Immature natural killer cell (primary cell): Measurements from ENCODE around the gene WNT2. TPM values are rescaled to one million over a fixed set of nuclear protein-coding genes. Genes with fewer than 3 reads are reported as not detected.

Source experiments
- DNase-seq, 3 donors: peaks; one replicate each; pipeline ENCODE4 v3.0.0; 2022; ENCODE audit warnings: mixed read lengths in 1 of 3
- H3K27ac Mint-ChIP-seq, 6 donors: one replicate each; pipeline ENCODE4 v1.8.0; 2020; ENCODE audit warnings: mixed read lengths in 6 of 6, mild to moderate bottlenecking in 5 of 6, inconsistent platforms in 4 of 6, moderate library complexity in 3 of 6
- H3K27me3 Mint-ChIP-seq, 3 donors: one replicate each; pipeline ENCODE4 v1.8.0; 2020 to 2021; ENCODE audit warnings: low read depth in 3 of 3, mild to moderate bottlenecking in 3 of 3, mixed read lengths in 3 of 3, moderate library complexity in 3 of 3, inconsistent platforms in 1 of 3
- H3K36me3 Mint-ChIP-seq, 3 donors: one replicate each; pipeline ENCODE4 v1.8.0; 2020; ENCODE audit warnings: mixed read lengths in 3 of 3, inconsistent platforms in 2 of 3, mild to moderate bottlenecking in 2 of 3
- H3K4me1 Mint-ChIP-seq, 2 donors: one replicate each; pipeline ENCODE4 v1.8.0; 2020; ENCODE audit warnings: inconsistent platforms in 2 of 2, mild to moderate bottlenecking in 2 of 2, mixed read lengths in 2 of 2, moderate library complexity in 1 of 2
- H3K4me3 Mint-ChIP-seq, 5 donors: one replicate each; pipeline ENCODE4 v1.8.0; 2020; ENCODE audit warnings: mild to moderate bottlenecking in 5 of 5, mixed read lengths in 5 of 5, inconsistent platforms in 3 of 5, moderate library complexity in 3 of 5
- H3K9me3 Mint-ChIP-seq, 6 donors: one replicate each; pipeline ENCODE4 v1.8.0; 2020; ENCODE audit warnings: mild to moderate bottlenecking in 6 of 6, mixed read lengths in 6 of 6, inconsistent platforms in 4 of 6, moderate library complexity in 3 of 6
- polyA plus RNA-seq, 3 donors: library from polyadenylated mRNA; unstranded; fragments of 300-500 nt; fragmentation: Illumina TruSeq; gene quantifications; one replicate each; pipeline ENCODE4 v1.2.3, GENCODE V29; 2021

WNT2 gene
- polyA plus RNA-seq, 3 donors from 2014 or later, result not detected

DNA sequence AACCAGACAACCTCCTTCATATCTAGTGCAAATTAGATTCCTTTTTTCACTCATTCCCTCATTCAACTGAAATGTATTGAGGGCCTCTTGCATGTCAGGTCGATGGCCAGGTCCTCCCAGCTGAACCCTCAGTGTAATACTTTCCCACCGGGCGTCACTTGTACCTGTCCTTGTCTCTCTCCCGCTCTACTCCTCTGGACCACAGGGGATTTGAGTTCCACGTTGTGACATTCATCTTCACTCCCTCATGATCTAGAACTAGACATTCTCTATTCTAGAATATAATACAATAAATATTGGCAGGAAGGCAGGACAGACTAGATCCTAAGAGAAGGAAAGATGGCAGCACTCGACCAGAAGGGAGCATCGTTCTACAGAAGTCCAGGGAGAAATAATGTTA, 83.9 kb downstream of the WNT2 start:
- no peaks in the 10 kb centered on the region for H3K4me1 Mint-ChIP-seq
- H3K27me3 Mint-ChIP-seq, result peaks cover 4 to 19% (median 5%) of the 10 kb centered on the region in 3 donors
- DNase-seq, result no peak
- H3K27ac Mint-ChIP-seq, result no peak overlapping the region
- peaks cover 0 to 6% (median 0%) of the 10 kb centered on the region in 6 donors for H3K9me3 Mint-ChIP-seq
- no peak overlapping the region for H3K4me3 Mint-ChIP-seq
- no peaks in the 10 kb centered on the region for H3K36me3 Mint-ChIP-seq

- Mint-ChIP-seq H3K9me3 (peaks cover 0 to 6% (median 0%) of the 10 kb centered on the region in 6 donors), H3K4me1 (no peaks in the 10 kb centered on the region), H3K27ac (no peak overlapping the region), H3K4me3 (no peak overlapping the region), H3K36me3 (no peaks in the 10 kb centered on the region), H3K27me3 (peaks cover 4 to 19% (median 5%) of the 10 kb centered on the region in 3 donors)
- no peak for DNase-seq
These were observed 84.4 kb downstream of the WNT2 start for GRCh38 chr7:117238472-117238871.

DNA sequence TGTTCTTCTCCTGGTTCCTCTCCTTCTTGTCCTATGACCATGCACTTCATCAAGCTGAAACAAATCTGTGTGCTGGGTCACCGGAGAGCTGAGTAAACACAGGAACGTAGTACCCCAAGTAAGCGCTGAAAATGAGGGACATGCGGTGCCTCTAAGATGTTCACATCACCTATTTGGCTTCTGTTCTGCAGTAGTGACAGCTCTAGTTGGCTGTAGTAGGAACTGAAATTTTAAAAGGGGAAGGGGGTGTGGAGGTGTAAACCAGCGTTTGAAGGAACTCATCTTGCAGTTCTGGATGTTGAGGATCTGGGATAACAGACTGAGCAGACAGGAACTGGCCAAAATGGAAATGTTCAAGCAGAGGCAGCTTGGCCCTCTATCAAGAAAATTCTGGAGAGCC, 85.2 kb downstream of the WNT2 start:
- H3K9me3 Mint-ChIP-seq, result peaks cover 0 to 6% (median 0%) of the 10 kb centered on the region in 6 donors
- H3K27ac Mint-ChIP-seq, result no peak overlapping the region
- no peaks in the 10 kb centered on the region for H3K36me3 Mint-ChIP-seq
- H3K27me3 Mint-ChIP-seq, result peaks cover 4 to 17% (median 5%) of the 10 kb centered on the region in 3 donors
- no peaks in the 10 kb centered on the region for H3K4me1 Mint-ChIP-seq
- no peak overlapping the region for H3K4me3 Mint-ChIP-seq
- DNase-seq, result no peak

DNA sequence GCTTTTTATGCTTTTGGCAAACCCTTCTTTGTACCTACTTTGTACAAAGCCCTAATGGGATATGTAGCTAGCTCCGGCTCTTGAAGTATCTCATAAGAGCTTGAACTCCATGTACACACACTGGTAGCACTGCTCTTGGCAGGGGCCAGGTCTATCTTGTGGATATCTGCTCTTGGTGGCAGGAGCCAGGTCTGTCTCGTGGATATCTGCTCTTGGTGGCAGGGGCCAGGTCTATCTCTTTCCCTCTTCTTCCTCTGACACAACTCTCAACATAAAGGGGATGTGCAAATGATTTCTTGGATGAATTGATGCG, 91.9 kb downstream of the WNT2 start:
- H3K27me3 Mint-ChIP-seq, result peaks cover 2 to 11% (median 8%) of the 10 kb centered on the region in 3 donors

DNA sequence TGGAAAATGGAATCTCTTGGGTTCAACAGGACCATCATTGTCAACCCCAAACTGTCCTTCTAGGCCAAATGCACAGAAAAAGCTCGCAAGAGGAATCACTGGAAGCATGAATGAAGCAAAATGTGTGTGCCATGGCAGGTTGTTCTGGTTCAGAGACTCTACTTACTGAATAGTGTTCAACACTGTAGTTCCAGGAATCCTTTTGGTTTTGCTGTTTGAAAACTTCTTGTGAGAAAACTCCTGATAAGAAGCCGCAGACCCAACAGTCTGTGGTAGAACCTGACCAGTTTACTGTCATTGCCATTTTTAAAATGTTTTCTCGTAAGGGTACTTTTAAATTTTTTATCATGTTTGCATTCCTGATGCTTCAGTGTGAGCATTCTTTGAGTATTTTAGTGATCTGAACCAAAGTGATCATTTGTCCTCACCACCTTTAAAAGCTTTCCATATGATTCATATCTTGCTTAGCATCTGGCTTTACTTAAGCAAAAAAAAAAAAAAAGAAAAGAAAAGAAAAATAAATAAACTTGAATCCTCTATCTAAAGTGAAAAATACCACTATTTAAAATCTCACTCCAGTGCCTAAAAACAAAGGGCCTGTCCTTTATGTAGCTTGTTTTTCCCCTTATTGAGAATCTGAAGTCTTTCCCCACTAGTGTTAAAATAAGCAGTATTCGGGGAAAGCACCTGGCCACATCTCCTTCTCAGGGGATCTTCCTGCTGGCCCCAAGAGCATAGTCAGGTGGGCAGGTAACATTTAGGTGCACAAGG, 92.4 kb downstream of the WNT2 start:
- H3K4me1 Mint-ChIP-seq, result no peaks in the 10 kb centered on the region
- H3K36me3 Mint-ChIP-seq, result peaks cover 0 to 12% (median 9%) of the 10 kb centered on the region in 3 donors
- peaks cover 0 to 5% (median 1%) of the 10 kb centered on the region in 6 donors for H3K9me3 Mint-ChIP-seq
- H3K4me3 Mint-ChIP-seq, result no peak overlapping the region
- DNase-seq, result no peak
- H3K27me3 Mint-ChIP-seq, result peaks cover 0 to 7% (median 6%) of the 10 kb centered on the region in 3 donors
- H3K27ac Mint-ChIP-seq, result no peak overlapping the region

More for the DNA sequence above, 91.9 kb downstream of the WNT2 start:
- Mint-ChIP-seq H3K4me1 (no peaks in the 10 kb centered on the region), H3K36me3 (peaks cover 0 to 12% (median 6%) of the 10 kb centered on the region in 3 donors), H3K27ac (no peak overlapping the region), H3K9me3 (peaks cover 0 to 5% (median 3%) of the 10 kb centered on the region in 6 donors), H3K4me3 (no peak overlapping the region)
- DNase-seq, result no peak

DNA sequence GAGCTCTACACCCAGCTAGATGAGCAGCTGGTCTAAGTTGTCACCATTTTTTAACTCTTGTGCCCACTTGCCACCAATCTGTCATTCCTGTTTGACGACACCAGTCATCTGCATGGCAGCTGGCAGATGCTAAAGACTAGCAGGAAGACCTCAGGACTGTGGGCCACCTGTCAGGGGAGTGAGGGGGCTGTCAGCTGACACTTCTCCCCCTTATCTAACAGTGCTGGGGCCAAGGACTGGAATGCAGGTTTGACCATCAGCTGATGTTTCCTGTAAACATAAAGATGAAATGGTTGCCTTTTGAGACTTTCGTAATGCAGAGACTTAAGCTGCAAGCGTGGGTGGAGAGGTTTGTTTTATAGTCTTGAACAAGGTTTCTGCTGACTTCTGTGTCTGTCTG, 93.5 kb downstream of the WNT2 start:
- H3K27me3 Mint-ChIP-seq, result peaks cover 0 to 4% (median 2%) of the 10 kb centered on the region in 3 donors
- peaks cover 0 to 12% (median 9%) of the 10 kb centered on the region in 3 donors for H3K36me3 Mint-ChIP-seq
- H3K4me3 Mint-ChIP-seq, result no peak overlapping the region
- no peak overlapping the region for H3K27ac Mint-ChIP-seq
- no peak for DNase-seq
- no peaks in the 10 kb centered on the region for H3K4me1 Mint-ChIP-seq
- peaks cover 0 to 5% (median under 1%) of the 10 kb centered on the region in 6 donors for H3K9me3 Mint-ChIP-seq

DNA sequence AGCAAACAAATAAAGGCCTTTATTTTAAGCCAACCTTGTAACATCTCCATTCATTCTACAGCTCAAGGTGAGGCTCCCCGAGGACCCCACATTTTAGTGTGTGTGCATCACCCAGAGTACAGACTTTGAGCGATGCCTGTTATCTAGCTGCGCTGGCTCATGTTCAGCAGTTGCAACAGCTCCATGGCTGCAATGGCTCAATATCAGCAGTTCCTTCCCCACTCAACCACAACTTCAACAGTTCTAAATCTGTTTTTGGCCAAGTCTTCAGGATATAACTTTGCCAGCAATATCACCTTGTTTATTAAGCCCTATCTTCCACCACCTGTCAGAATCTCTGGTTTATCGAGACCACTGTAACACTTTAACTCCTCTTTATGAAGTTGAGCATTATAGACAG, 95.8 kb downstream of the WNT2 start:
- no peaks in the 10 kb centered on the region for H3K4me1 Mint-ChIP-seq
- H3K36me3 Mint-ChIP-seq, result peaks cover 7 to 25% (median 22%) of the 10 kb centered on the region in 3 donors
- no peak for DNase-seq
- H3K27me3 Mint-ChIP-seq, result peaks cover 0 to 4% (median under 1%) of the 10 kb centered on the region in 3 donors
- no peak overlapping the region for H3K4me3 Mint-ChIP-seq
- H3K27ac Mint-ChIP-seq, result no peak overlapping the region
- peaks cover 0 to 3% (median 0%) of the 10 kb centered on the region in 6 donors for H3K9me3 Mint-ChIP-seq

DNA sequence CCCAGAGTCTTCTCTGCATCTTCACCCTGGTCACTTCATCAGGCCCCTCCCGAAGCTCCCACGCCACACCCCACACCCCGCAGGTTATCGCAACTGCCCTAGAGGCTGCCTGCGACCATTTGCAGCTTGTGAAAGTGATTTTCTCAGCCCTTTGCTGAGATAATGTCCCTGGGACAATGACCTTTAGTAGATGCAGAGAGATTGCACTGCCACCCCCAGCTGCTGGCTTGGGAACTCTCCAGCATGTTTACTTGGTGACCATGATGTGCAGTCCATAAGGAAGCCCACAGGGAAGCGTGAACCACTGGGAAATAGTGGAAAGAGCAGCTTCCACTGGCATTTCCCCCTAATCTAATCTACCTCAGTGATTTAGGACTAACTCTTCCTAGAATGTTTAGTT, 97.3 kb downstream of the WNT2 start:
- H3K27ac Mint-ChIP-seq, result no peak overlapping the region
- no peaks in the 10 kb centered on the region for H3K4me1 Mint-ChIP-seq
- no peak for DNase-seq
- peaks cover 7 to 28% (median 25%) of the 10 kb centered on the region in 3 donors for H3K36me3 Mint-ChIP-seq
- no peaks in the 10 kb centered on the region for H3K27me3 Mint-ChIP-seq
- no peak overlapping the region for H3K4me3 Mint-ChIP-seq
- H3K9me3 Mint-ChIP-seq, result no peaks in the 10 kb centered on the region

Other genes with a start within 250 kb of the WNT2 start
- not detected for gene ASZ1, start 104.4 kb upstream of the WNT2 start, polyA plus RNA-seq
- not detected for gene CFTR, start 157.0 kb upstream of the WNT2 start, polyA plus RNA-seq